ENCODE data around the gene ZNF561. TPM values are rescaled to one million over a fixed set of nuclear protein-coding genes. Genes with fewer than 3 reads are reported as not detected.
"Not testable (repeated sequence)": the region's sequence is repeated elsewhere in the genome, so short reads cannot be mapped to it uniquely, and the experiment has no call there.

Gene ZNF561
- 18.5 TPM for total RNA-seq
- long read RNA-seq, full-length matches to known transcripts, result 3 of 7 reads
- long read RNA-seq, partial matches to known transcripts, result 0 of 7 reads
- long read RNA-seq, other reads (novel, unspliced or antisense), result 4 of 7 reads

- DNase-seq (peak; percentile 92), ATAC-seq (ENCODE audit: poor library complexity) (peak; percentile 96)
- intact Hi-C loops (cut with DNase I), result no loop called here
These were observed at the start of gene ZNF561 for GRCh38 chr19:9621156-9622037. TSS of gene ZNF561 (minus strand) at chr19:9621232. CDS start at chr19:9619456, 1,776 bp downstream.

- no peak for DNase-seq
- ATAC-seq (ENCODE audit: poor library complexity), result no peak
- intact Hi-C loops (cut with DNase I), result no loop called here
These were observed 47.5 kb upstream of the ZNF561 start for GRCh38 chr19:9668544-9668943.

DNA sequence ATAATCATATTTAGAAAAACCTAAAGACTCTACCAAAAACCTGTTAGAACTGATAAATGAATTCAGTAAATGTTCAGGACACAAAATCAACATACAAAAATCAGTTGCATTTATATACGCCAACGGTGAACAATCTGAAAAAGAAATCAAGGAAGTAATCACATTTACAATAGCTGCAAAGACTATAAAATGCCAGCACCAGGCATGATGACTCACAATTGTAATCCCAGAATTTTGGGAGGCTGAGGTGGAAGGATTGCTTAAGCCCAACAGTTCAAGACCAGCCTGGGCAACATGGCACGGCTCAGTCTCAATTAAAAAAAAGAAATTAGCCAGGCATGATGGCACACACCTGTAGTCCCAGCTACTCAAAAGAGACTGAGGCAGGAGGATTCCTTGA lies 46.9 kb upstream of the ZNF561 start:
- ATAC-seq (ENCODE audit: poor library complexity) (no peak), DNase-seq (no peak)
- intact Hi-C loops (cut with DNase I), result no loop called here

- intact Hi-C loops (cut with DNase I), result no loop called here
- no peak for DNase-seq
- ATAC-seq (ENCODE audit: poor library complexity), result no peak
These were observed 37.7 kb upstream of the ZNF561 start for GRCh38 chr19:9658769-9659168.

GRCh38 chr19:9653066-9653555 lies 32.1 kb upstream of the ZNF561 start:
- DNase-seq; ATAC-seq (ENCODE audit: poor library complexity); intact Hi-C loops (cut with DNase I): not testable (repeated sequence)

DNA sequence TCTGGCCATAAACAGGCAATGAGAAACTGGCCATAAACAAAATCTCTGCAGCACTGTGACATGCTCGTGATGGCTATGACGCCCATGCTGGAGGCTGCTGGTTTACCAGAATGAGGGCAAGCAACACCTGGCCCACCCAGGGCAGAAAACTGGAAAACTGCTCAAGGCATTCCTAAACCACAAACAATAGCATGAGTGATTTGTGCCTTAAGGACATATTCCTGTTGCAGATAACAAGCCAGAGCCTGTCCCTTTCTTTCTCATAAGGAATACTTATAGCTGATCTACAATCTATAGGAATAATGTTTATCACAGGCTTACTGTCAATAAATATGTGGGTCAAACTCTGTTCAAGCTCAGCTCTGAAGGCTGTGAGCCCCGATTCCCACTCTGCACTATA lies 30.4 kb upstream of the ZNF561 start:
- ATAC-seq (ENCODE audit: poor library complexity), result not testable (repeated sequence)

DNA sequence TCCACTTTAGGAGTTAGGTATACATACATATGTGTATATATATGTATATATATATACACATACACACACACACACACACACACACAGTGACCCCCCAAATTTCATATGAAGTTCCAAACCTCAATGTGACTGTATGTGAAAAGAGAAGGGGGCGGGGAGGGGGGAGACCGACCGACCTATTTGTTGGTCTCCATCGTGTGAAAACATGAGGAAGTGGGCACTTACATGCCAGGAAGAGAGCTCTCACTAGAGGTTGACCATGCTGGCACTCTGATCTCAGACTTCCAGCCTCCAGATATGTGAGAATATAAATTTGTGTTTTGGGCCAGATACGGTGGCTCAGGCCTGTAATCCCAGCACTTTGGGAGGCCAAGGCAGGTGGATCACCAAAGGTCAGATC lies 29.3 kb upstream of the ZNF561 start:
- intact Hi-C loops (cut with DNase I), result no loop called here
- DNase-seq (no peak), ATAC-seq (ENCODE audit: poor library complexity) (no peak)

More for the DNA sequence above, 30.4 kb upstream of the ZNF561 start:
- DNase-seq; intact Hi-C loops (cut with DNase I): not testable (repeated sequence)

- no peak for ATAC-seq (ENCODE audit: poor library complexity)
- intact Hi-C loops (cut with DNase I), result no loop called here
These were observed 24.4 kb upstream of the ZNF561 start for GRCh38 chr19:9645472-9645871.

DNA sequence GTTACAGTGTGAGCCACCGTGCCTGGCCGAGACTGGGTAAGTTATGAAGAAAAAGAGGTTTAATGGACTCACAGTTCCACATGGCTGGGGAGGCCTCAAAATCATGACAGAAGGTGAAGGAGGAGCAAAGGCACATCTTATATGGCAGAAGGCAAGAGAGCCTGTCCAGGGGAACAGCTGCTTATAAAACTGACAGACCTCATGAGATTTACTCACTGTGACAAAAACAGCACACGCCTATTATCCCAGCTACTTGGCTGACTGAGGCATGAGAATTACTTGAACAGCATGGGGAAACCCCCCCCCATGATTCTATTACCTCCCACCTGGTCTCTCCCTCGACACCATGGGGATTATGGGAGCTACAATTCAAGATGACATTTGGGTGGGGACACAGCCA lies 23.4 kb upstream of the ZNF561 start:
- intact Hi-C loops (cut with DNase I), result no loop called here
- ATAC-seq (ENCODE audit: poor library complexity), result no peak
- DNase-seq, result no peak

More at GRCh38 chr19:9645472-9645871, 24.4 kb upstream of the ZNF561 start:
- DNase-seq, result no peak

GRCh38 chr19:9641810-9642209 lies 20.8 kb upstream of the ZNF561 start:
- no peak for ATAC-seq (ENCODE audit: poor library complexity)

DNA sequence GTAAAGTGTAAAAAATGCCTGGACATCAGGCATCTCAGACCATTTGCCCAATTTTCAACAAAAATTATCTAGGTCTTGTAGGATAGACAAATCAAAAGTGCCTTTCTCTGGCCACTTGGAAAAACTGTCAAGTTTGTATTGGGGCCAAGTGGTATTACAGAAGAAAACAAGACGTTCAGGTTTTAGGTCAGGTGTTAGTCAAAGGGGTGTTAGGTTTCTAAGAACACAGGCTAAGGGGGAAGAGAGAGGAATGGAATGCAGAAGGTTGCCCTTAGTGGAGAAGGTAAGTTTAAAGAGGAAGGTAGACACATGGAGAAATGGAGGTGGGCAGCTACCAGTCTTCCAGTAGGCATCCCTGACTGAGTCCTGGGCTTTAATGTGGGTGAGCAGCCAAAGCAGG lies 19.9 kb upstream of the ZNF561 start:
- intact Hi-C loops (cut with DNase I), result no loop called here
- DNase-seq (no peak), ATAC-seq (ENCODE audit: poor library complexity) (no peak)

More at GRCh38 chr19:9641810-9642209, 20.8 kb upstream of the ZNF561 start:
- intact Hi-C loops (cut with DNase I), result no loop called here
- no peak for DNase-seq

DNA sequence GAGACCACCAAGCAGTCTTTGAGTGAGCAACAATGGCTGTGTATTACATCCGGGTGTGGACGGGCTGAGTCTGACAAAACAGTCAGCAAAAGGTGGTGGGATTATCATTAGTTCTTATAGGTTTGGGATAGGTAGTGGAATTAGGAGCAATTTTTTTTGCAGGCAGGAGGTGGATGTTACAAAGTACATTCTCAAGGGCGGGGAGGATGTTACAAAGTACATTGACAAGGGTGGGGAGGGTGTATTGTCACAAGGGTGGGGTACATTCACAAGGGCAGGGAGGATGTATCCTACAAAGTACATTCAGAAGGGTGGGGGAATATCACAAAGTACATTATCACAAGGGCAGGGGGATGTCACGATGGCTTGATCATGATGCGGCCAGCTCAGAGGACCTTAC lies 15.0 kb upstream of the ZNF561 start:
- intact Hi-C loops (cut with DNase I), result no loop called here
- no peak for DNase-seq
- no peak for ATAC-seq (ENCODE audit: poor library complexity)

- intact Hi-C loops (cut with DNase I), result loop anchor here (2.0 kb wide), 1 partner anchor 169 kb away; no protein-coding TSS in a partner anchor
- ATAC-seq (ENCODE audit: poor library complexity) (no peak), DNase-seq (no peak)
These were observed 6.8 kb upstream of the ZNF561 start for GRCh38 chr19:9627856-9628255.

DNA sequence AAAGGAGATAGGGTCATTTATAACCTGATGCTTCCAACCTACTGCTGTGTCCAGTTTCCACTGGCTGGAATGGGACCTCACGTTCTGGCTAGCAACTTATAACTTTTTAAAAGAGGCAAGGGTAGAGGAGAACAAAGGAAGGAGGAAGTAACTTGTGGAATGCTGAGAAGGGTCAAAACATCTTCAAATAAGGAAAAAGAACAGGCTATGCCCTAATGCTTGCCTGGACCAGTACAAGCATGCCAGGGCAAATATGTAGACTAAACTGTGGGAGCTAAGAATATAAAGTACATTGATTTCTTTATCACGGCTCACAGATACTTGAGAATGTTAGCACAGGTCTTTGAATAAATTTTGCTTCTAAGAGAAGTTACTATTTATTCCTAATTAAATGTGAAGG lies 1.5 kb upstream of the ZNF561 start:
- intact Hi-C loops (cut with DNase I), result no loop called here
- ATAC-seq (ENCODE audit: poor library complexity) (no peak), DNase-seq (no peak)

GRCh38 chr19:9620842-9621155 lies 233 bp downstream of the ZNF561 start:
- DNase-seq, result no peak
- intact Hi-C loops (cut with DNase I), result no loop called here
- ATAC-seq (ENCODE audit: poor library complexity), result peak; percentile 60

DNA sequence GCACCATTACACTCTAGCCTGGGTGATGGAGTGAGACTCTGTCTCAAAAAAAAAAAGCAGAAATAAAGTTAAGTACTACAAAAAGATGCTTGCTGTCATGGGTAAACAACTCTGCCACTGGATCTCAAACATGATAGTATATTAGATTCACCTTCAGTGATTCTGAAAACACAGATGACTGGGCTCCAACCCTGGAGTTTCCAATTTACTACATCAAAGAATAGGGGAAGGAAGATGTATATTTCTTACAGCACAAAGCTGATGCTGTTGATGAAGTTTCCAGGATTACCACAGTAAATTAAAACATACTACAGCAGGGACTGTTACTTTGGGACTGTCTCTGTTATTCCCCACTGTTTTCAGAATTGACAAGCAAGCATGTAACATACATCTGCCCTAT lies 5.2 kb downstream of the ZNF561 start:
- no peak for ATAC-seq (ENCODE audit: poor library complexity)
- intact Hi-C loops (cut with DNase I), result no loop called here
- no peak for DNase-seq

- no peak for ATAC-seq (ENCODE audit: poor library complexity)
- intact Hi-C loops (cut with DNase I), result no loop called here
- no peak for DNase-seq
These were observed 10.4 kb downstream of the ZNF561 start for GRCh38 chr19:9610484-9611113.

GRCh38 chr19:9608912-9609311 lies 12.1 kb downstream of the ZNF561 start:
- intact Hi-C loops (cut with DNase I), result no loop called here
- ATAC-seq (ENCODE audit: poor library complexity) (no peak), DNase-seq (no peak)

GRCh38 chr19:9597027-9597426 lies 24.0 kb downstream of the ZNF561 start:
- ATAC-seq (ENCODE audit: poor library complexity), result no peak
- intact Hi-C loops (cut with DNase I), result no loop called here
- no peak for DNase-seq

DNA sequence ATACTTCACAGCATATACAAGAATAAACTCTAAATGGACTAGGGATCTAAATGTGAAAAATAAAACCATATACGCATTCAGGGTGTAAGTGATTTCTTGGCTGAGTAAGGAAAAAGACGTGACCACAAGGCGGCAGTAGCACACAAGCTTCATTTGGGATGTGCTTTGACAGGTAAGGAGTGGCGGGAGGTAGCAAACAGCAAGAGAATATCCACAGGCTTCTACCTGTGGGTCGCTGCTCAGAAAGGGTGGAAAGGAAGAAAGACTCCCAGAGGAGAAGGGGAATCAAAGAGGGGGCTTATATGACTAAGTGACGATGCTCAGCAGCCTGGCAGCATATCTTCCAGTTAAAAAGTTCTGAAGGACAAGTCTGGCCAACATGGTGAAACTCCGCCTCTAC lies 34.3 kb downstream of the ZNF561 start:
- intact Hi-C loops (cut with DNase I), result no loop called here
- DNase-seq (peak; percentile 45), ATAC-seq (ENCODE audit: poor library complexity) (peak; percentile 51)

Measured in Right ventricle myocardium superior (tissue), 1 donor.